Neural crest cell (in vitro differentiated cells): ENCODE data around the gene ILF2. TPM values are rescaled to one million over a fixed set of nuclear protein-coding genes. Genes with fewer than 3 reads are reported as not detected.

Source experiments
- DNase-seq: peaks from one replicate; pipeline ENCODE4 v3.0.0; 2021; ENCODE audit warnings: low read depth, mixed read lengths, low spot score
- H3K27ac Mint-ChIP-seq: one replicate; pipeline ENCODE4 v1.8.0; 2021; ENCODE audit warnings: mild to moderate bottlenecking, mixed read lengths; ENCODE audit not compliant: unreplicated experiment
- H3K27me3 Mint-ChIP-seq: 2 replicates; pipeline ENCODE4 v1.8.0; 2021; ENCODE audit warnings: low read depth, mild to moderate bottlenecking, mixed read lengths
- H3K36me3 Mint-ChIP-seq: 2 replicates; pipeline ENCODE4 v1.8.0; 2021; ENCODE audit warnings: low read depth, mild to moderate bottlenecking, mixed read lengths
- H3K4me1 Mint-ChIP-seq: 2 replicates; pipeline ENCODE4 v1.8.0; 2021; ENCODE audit warnings: mixed read lengths
- H3K4me3 Mint-ChIP-seq: one replicate; pipeline ENCODE4 v1.8.0; 2021; ENCODE audit warnings: mild to moderate bottlenecking, mixed read lengths
- H3K9me3 Mint-ChIP-seq: 2 replicates; pipeline ENCODE4 v1.8.0; 2021; ENCODE audit warnings: mixed read lengths
- total RNA-seq: library from RNA; stranded (reverse); gene quantifications from 2 replicates; pipeline ENCODE4 v1.2.1, GENCODE V29; 2021
- TF ChIP-seq, protein P1 (sequence below): fragments of 200-600 bp; sonication (generic); conservative IDR thresholded peaks from 2 replicates; pipeline ENCODE4 v1.5.0; 2021; ENCODE audit warnings: antibody characterized with exemption, mild to moderate bottlenecking

The ILF2 gene
- total RNA-seq, 1 donor from 2014 or later: 404 TPM

DNA sequence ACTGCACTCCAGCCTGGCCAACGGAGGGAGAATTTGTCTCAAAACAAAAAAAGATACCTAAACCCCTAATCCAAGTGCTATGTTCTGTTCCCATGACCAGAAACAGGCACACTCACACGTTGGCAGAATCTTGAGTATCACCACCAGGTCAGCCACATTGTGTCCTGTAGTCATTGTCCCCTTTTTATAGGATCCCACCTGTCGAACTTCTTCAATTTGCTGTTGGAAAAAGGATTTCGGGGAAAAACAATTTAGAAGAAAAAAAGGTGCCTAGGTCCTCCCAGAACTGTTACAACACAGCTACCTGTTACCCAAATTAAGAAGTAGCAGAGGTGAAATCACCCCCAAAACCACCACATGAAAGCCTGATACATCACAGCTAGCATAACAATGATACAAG lies 3.4 kb downstream of the ILF2 start:
- peaks cover 27% of the 10 kb centered on the region for H3K36me3 Mint-ChIP-seq
- TF ChIP-seq, protein P1, sequence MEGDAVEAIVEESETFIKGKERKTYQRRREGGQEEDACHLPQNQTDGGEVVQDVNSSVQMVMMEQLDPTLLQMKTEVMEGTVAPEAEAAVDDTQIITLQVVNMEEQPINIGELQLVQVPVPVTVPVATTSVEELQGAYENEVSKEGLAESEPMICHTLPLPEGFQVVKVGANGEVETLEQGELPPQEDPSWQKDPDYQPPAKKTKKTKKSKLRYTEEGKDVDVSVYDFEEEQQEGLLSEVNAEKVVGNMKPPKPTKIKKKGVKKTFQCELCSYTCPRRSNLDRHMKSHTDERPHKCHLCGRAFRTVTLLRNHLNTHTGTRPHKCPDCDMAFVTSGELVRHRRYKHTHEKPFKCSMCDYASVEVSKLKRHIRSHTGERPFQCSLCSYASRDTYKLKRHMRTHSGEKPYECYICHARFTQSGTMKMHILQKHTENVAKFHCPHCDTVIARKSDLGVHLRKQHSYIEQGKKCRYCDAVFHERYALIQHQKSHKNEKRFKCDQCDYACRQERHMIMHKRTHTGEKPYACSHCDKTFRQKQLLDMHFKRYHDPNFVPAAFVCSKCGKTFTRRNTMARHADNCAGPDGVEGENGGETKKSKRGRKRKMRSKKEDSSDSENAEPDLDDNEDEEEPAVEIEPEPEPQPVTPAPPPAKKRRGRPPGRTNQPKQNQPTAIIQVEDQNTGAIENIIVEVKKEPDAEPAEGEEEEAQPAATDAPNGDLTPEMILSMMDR: no peak
- H3K4me3 Mint-ChIP-seq: peak overlapping the region; percentile 87

DNA sequence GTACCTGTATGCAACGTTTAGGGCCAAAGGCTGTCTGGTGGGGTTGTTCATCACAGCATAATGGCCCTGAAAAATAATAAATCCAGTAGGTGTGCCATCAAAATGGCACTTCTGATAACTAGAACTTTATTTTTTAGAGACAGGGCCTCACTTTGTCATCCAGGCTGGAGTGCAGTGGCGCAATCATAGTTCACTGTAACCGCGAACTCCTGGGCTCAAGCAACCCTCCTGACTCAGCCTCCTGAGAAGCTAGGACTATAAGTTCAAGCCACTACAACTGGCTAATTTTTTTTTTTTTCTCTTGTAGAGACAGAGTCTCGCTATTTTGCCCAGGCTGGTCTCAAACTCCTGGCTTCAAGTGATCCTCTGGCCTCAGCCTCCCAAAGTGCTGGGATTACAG lies 7.6 kb downstream of the ILF2 start:
- Mint-ChIP-seq H3K36me3 (peaks cover 20% of the 10 kb centered on the region), H3K9me3 (no peaks in the 10 kb centered on the region), H3K4me1 (peaks cover 24% of the 10 kb centered on the region), H3K27me3 (no peaks in the 10 kb centered on the region), H3K4me3 (no peak overlapping the region), H3K27ac (no peak overlapping the region)
- TF ChIP-seq, protein P1: no peak
- no peak for DNase-seq

More for the DNA sequence above, 3.4 kb downstream of the ILF2 start:
- Mint-ChIP-seq H3K9me3 (no peaks in the 10 kb centered on the region), H3K27ac (no peak overlapping the region), H3K27me3 (no peaks in the 10 kb centered on the region), H3K4me1 (peaks cover 24% of the 10 kb centered on the region)
- DNase-seq: no peak

DNA sequence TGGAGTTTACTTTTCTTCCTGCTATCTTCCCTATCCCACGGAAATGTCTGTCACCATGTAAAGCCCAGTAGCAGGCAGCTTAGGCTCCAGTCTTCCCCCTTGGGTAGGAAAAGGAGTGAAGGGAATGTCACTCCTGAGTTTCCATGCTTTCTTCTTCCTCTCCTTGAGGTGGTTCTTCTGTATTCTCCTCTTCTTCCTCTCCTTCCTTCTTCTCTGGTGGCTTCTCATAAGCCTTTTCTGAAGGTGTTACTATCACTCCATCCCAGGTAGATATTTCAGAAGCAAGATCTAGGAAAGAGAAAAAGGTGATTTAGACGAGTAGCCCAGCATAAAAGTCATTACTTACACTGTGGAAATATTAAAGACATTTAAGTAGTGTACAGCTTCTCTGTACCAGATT lies 8.5 kb downstream of the ILF2 start:
- Mint-ChIP-seq H3K27me3 (no peaks in the 10 kb centered on the region), H3K4me3 (peak overlapping the region; percentile 8), H3K27ac (no peak overlapping the region), H3K9me3 (no peaks in the 10 kb centered on the region), H3K4me1 (peaks cover 17% of the 10 kb centered on the region), H3K36me3 (peaks cover 14% of the 10 kb centered on the region)
- no peak for DNase-seq
- TF ChIP-seq, protein P1: no peak

DNA sequence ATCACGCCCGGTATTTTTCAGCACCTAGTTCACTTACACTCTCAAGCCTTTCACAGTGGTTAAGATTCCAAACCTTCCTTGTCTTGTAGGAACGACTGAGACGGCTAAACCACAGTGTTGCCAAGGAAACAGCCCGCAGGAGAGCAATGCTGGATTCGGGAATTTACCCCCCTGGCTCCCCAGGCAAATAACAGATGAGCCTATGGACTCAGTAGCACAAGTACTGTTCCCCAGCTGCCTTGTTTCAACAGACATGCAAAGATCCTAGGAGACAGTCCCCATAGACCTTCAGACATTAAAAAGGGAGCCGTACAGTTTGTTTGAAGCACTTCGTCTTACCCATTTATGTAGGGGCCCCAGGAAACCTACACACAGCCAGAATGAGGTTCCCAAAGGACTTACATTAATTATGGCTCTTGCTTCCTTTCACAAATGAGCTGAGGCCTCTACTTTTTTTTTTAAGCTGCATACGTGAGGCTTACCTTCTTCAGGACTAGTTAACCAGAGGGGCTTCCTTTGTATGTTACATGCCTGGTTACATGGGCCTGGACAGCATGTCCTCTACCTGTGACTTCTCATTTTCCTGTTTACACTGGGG lies 9.6 kb downstream of the ILF2 start:
- peak overlapping the region; percentile 71 for H3K4me3 Mint-ChIP-seq
- no peaks in the 10 kb centered on the region for H3K27me3 Mint-ChIP-seq
- H3K9me3 Mint-ChIP-seq: no peaks in the 10 kb centered on the region
- DNase-seq: no peak
- H3K27ac Mint-ChIP-seq: no peak overlapping the region
- TF ChIP-seq, protein P1: no peak
- H3K4me1 Mint-ChIP-seq: peaks cover 17% of the 10 kb centered on the region
- H3K36me3 Mint-ChIP-seq: peaks cover 14% of the 10 kb centered on the region

DNA sequence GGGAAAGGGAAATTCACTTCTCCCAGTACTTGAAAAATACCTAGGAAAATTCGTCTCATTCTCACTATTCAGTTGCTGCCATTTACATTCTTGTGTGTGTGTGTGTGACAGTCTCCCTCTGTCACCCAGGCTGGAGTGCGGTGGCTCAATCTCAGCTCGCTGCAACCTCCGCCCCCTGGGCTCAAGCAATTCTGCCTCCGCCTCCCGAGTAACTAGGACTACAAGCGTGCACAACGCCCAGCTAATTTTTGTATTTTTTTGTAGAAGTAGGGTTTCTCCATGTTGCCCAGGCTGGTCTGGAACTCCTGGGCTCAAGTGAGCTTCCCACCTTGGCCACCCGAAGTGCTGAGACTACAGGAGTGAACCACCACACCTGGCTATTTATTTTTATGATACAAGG lies 11.1 kb downstream of the ILF2 start:
- DNase-seq: no peak
- Mint-ChIP-seq H3K9me3 (no peaks in the 10 kb centered on the region), H3K4me1 (peaks cover 17% of the 10 kb centered on the region), H3K4me3 (peak overlapping the region; percentile 97), H3K27ac (peak overlapping the region; percentile 94), H3K36me3 (peaks cover 7% of the 10 kb centered on the region), H3K27me3 (no peaks in the 10 kb centered on the region)
- TF ChIP-seq, protein P1: no peak
